ENCODE results near the gene PHF12. TPM values are rescaled to one million over a fixed set of nuclear protein-coding genes. Genes with fewer than 3 reads are reported as not detected.

Gene PHF12
- total and polyA plus RNA-seq, 9 donors: 22.7 to 62.7 (median 48.6) TPM

GRCh38 chr17:28867276-28867675, 84.0 kb downstream of the PHF12 start:
- TF ChIP-seq POLR2A (IDR thresholded peaks at IDR 0.05): no peak
- no peak for TF ChIP-seq EP300 (IDR thresholded peaks at IDR 0.05)
- Histone ChIP-seq H3K36me3 (no peaks in the 10 kb centered on the region), H3K4me1 (ENCODE audit: insufficient read depth) (no peaks in the 10 kb centered on the region), H3K27me3 (no peaks in the 10 kb centered on the region), H3K9me3 (no peaks in the 10 kb centered on the region), H3K4me3 (no peak overlapping the region), H3K27ac (no peak overlapping the region)
- intact Hi-C loops (cut with DNase I): no loop called here
- no peak for DNase-seq
- 65 to 78% (median 74%) methylated on average over 7 of the region's 7 CpGs for WGBS, 3 donors

GRCh38 chr17:28865946-28866752, 85.2 kb downstream of the PHF12 start:
- no peaks in the 10 kb centered on the region for H3K4me1 ChIP-seq (ENCODE audit: insufficient read depth)
- intact Hi-C loops (cut with DNase I): no loop called here
- H3K27ac ChIP-seq: no peak overlapping the region
- H3K9me3 ChIP-seq: no peaks in the 10 kb centered on the region
- H3K27me3 ChIP-seq: no peaks in the 10 kb centered on the region
- no peaks in the 10 kb centered on the region for H3K36me3 ChIP-seq
- DNase-seq: no peak
- TF ChIP-seq CTCF (IDR thresholded peaks at IDR 0.05) (no peak), POLR2A (IDR thresholded peaks at IDR 0.05) (no peak), EP300 (IDR thresholded peaks at IDR 0.05) (no peak)
- no peak overlapping the region for H3K4me3 ChIP-seq
- WGBS, 3 donors: 88 to 91% (median 89%) methylated on average over 13 of the region's 13 CpGs

- H3K9me3 ChIP-seq: no peaks in the 10 kb centered on the region
- H3K36me3 ChIP-seq: no peaks in the 10 kb centered on the region
- H3K4me3 ChIP-seq: no peak overlapping the region
- H3K27ac ChIP-seq: no peak overlapping the region
- intact Hi-C loops (cut with DNase I): no loop called here
- TF ChIP-seq CTCF (IDR thresholded peaks at IDR 0.05) (no peak), EP300 (IDR thresholded peaks at IDR 0.05) (no peak)
- WGBS, 3 donors: 69 to 80% (median 77%) methylated on average over 11 of the region's 11 CpGs
- H3K4me1 ChIP-seq (ENCODE audit: insufficient read depth): no peaks in the 10 kb centered on the region
- no peaks in the 10 kb centered on the region for H3K27me3 ChIP-seq
- DNase-seq: no peak
Observed at GRCh38 chr17:28864991-28865849, 86.1 kb downstream of the PHF12 start.

- no peaks in the 10 kb centered on the region for H3K36me3 ChIP-seq
- no peaks in the 10 kb centered on the region for H3K27me3 ChIP-seq
- no peak for TF ChIP-seq EP300 (IDR thresholded peaks at IDR 0.05)
- no peak for TF ChIP-seq POLR2A (IDR thresholded peaks at IDR 0.05)
- WGBS, 3 donors: 86 to 93% (median 91%) methylated on average over 1 of the region's 1 CpG
- H3K4me1 ChIP-seq (ENCODE audit: insufficient read depth): no peaks in the 10 kb centered on the region
- intact Hi-C loops (cut with DNase I): no loop called here
- no peak for DNase-seq
- no peak overlapping the region for H3K27ac ChIP-seq
- no peaks in the 10 kb centered on the region for H3K9me3 ChIP-seq
- H3K4me3 ChIP-seq: no peak overlapping the region
Observed at GRCh38 chr17:28863953-28864352, 87.4 kb downstream of the PHF12 start.

GRCh38 chr17:28862561-28862960, 88.8 kb downstream of the PHF12 start:
- H3K27me3 ChIP-seq: no peaks in the 10 kb centered on the region
- no peak overlapping the region for H3K27ac ChIP-seq
- 93 to 96% (median 96%) methylated on average over 3 of the region's 3 CpGs for WGBS, 3 donors
- no peak overlapping the region for H3K4me3 ChIP-seq
- no peak for TF ChIP-seq EP300 (IDR thresholded peaks at IDR 0.05)
- H3K9me3 ChIP-seq: no peaks in the 10 kb centered on the region
- DNase-seq: no peak
- H3K4me1 ChIP-seq (ENCODE audit: insufficient read depth): no peaks in the 10 kb centered on the region
- intact Hi-C loops (cut with DNase I): no loop called here
- H3K36me3 ChIP-seq: no peaks in the 10 kb centered on the region
